ENCODE results near the gene SPDYE3. TPM values are rescaled to one million over a fixed set of nuclear protein-coding genes. Genes with fewer than 3 reads are reported as not detected.

Gene SPDYE3
- total and polyA plus RNA-seq, 7 experiments from 2014 or later = 8.5 to 8.7 TPM; not detected in 5

- Histone ChIP-seq H3K27ac (ENCODE audit: low read depth, low read length) (peak overlapping the region; percentile 57), H3K4me1 (ENCODE audit: control insufficient read depth in 2 of 2, insufficient read depth in 2 of 2, low read length in 2 of 2) (peaks cover 23 to 32% of the 10 kb centered on the region in 2 donors), H3K27me3 (ENCODE audit: control insufficient read depth in 2 of 2, insufficient read depth in 2 of 2, low read length in 2 of 2) (no peaks in the 10 kb centered on the region), H3K4me3 (ENCODE audit: low read length) (peak overlapping the region; percentile 0), H3K36me3 (ENCODE audit: control insufficient read depth in 2 of 3, insufficient read depth in 3 of 3, low read length in 3 of 3) (peaks cover 20 to 91% (median 27%) of the 10 kb centered on the region in 3 experiments), H3K9me3 (ENCODE audit: control insufficient read depth in 2 of 3, low read length in 3 of 3) (no peaks in the 10 kb centered on the region)
- H3K4me3 Mint-ChIP-seq = peak overlapping the region in 5 of 10 donors; percentile 36 to 88 (median 60)
- intact Hi-C loops (cut with micrococcal nuclease) = no loop called here
- H3K27ac Mint-ChIP-seq = peak overlapping the region in 8 of 9 donors; percentile 26 to 88 (median 60)
- no peaks in the 10 kb centered on the region for H3K27me3 Mint-ChIP-seq
- no peaks in the 10 kb centered on the region for H3K9me3 Mint-ChIP-seq
- ChIA-PET CTCF (no interaction called here), POLR2A (no interaction called here)
- peaks cover 6 to 32% (median 17%) of the 10 kb centered on the region in 7 donors for H3K4me1 Mint-ChIP-seq
- DNase-seq = peak in 1 of 9 donors; percentile 46
- H3K36me3 Mint-ChIP-seq = peaks cover 4 to 17% (median 5%) of the 10 kb centered on the region in 5 donors
- no peak for ATAC-seq
Observed at GRCh38 chr7:100353685-100354330, 46.3 kb downstream of the SPDYE3 start.

DNA sequence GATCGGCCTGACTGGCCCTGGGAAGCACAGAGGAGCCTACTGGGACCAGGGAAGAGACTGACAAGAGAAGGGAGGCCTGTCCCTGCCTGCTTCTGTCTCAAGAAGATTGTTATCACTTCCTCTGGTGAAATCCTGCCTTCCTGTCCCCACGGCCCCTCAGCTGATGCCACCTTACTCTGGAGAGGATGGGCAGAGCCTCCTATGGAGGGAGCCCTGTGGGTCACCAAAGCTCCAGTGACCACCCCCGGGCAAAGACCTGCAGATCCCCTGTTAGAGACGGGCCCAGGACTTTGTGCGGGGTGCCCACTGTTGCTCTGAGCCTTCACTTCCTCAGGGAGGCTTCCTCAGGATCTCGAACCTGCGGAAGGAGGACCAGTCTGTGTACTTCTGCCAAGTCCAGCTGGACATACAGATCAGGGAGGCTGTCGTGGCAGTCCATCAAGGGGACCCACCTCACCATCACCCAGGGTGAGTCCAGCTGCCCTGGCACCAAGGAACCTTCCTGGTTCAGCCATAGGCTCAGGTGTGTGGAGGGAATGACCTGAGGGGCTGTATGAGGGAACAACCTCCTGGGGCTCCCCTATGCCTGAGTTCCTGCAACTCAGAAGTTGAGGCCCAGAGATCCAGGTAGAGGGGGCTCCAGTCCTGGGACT lies 49.0 kb downstream of the SPDYE3 start:
- H3K4me1 Mint-ChIP-seq = peaks cover 1 to 22% (median 9%) of the 10 kb centered on the region in 7 donors
- no peaks in the 10 kb centered on the region for H3K9me3 Mint-ChIP-seq
- peaks cover 23 to 26% of the 10 kb centered on the region in 2 donors for H3K4me1 ChIP-seq (ENCODE audit: control insufficient read depth in 2 of 2, insufficient read depth in 2 of 2, low read length in 2 of 2)
- H3K4me3 Mint-ChIP-seq = no peak overlapping the region
- no peak for DNase-seq
- no peak overlapping the region for H3K4me3 ChIP-seq (ENCODE audit: low read length)
- H3K9me3 ChIP-seq (ENCODE audit: control insufficient read depth in 2 of 3, low read length in 3 of 3) = no peaks in the 10 kb centered on the region
- ATAC-seq = no peak
- no peaks in the 10 kb centered on the region for H3K27me3 Mint-ChIP-seq
- peak overlapping the region in 2 of 9 donors; percentile 67 for H3K27ac Mint-ChIP-seq
- ChIA-PET POLR2A (no interaction called here), CTCF (no interaction called here)
- H3K27ac ChIP-seq (ENCODE audit: low read depth, low read length) = peak overlapping the region; percentile 22
- H3K27me3 ChIP-seq (ENCODE audit: control insufficient read depth in 2 of 2, insufficient read depth in 2 of 2, low read length in 2 of 2) = no peaks in the 10 kb centered on the region
- H3K36me3 Mint-ChIP-seq = peaks cover 9 to 24% (median 12%) of the 10 kb centered on the region in 5 donors
- peaks cover 15 to 93% (median 38%) of the 10 kb centered on the region in 3 experiments for H3K36me3 ChIP-seq (ENCODE audit: control insufficient read depth in 2 of 3, insufficient read depth in 3 of 3, low read length in 3 of 3)
- intact Hi-C loops (cut with micrococcal nuclease) = no loop called here

DNA sequence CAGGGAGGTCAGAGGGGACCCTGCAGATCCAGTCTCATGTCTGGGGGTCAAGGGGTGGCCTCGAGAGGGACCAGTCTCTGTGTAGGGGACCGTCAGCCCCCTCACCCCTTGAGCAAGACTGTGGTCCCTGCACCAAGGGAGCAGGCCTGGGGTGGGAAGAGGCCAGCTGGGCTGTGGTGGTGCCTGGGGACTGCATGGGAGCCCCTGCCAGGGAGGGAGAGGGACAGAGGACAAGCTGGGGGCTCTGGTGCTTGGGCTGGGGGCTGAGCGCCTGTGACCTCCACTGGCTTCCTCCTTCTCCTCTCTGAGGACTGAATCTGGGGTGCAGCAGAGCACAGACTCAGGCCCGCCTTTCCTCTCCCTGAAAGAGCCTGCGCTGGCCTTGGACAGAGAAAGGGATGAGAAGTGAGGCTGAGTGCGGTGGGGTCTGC lies 49.6 kb downstream of the SPDYE3 start:
- DNase-seq (no peak), ATAC-seq (no peak)
- no peaks in the 10 kb centered on the region for H3K27me3 ChIP-seq (ENCODE audit: control insufficient read depth in 2 of 2, insufficient read depth in 2 of 2, low read length in 2 of 2)
- Mint-ChIP-seq H3K9me3 (no peaks in the 10 kb centered on the region), H3K27me3 (no peaks in the 10 kb centered on the region), H3K4me3 (no peak overlapping the region), H3K36me3 (peaks cover 10 to 27% (median 16%) of the 10 kb centered on the region in 5 donors), H3K27ac (peak overlapping the region in 2 of 9 donors; percentile 25 to 62), H3K4me1 (peaks cover 0 to 17% (median 8%) of the 10 kb centered on the region in 7 donors)
- peaks cover 15 to 95% (median 38%) of the 10 kb centered on the region in 3 experiments for H3K36me3 ChIP-seq (ENCODE audit: control insufficient read depth in 2 of 3, insufficient read depth in 3 of 3, low read length in 3 of 3)
- peaks cover 19 to 22% of the 10 kb centered on the region in 2 donors for H3K4me1 ChIP-seq (ENCODE audit: control insufficient read depth in 2 of 2, insufficient read depth in 2 of 2, low read length in 2 of 2)
- no peak overlapping the region for H3K27ac ChIP-seq (ENCODE audit: low read depth, low read length)
- no peak overlapping the region for H3K4me3 ChIP-seq (ENCODE audit: low read length)
- intact Hi-C loops (cut with micrococcal nuclease) = no loop called here
- CTCF ChIA-PET = no interaction called here
- POLR2A ChIA-PET = no interaction called here
- no peaks in the 10 kb centered on the region for H3K9me3 ChIP-seq (ENCODE audit: control insufficient read depth in 2 of 3, low read length in 3 of 3)

DNA sequence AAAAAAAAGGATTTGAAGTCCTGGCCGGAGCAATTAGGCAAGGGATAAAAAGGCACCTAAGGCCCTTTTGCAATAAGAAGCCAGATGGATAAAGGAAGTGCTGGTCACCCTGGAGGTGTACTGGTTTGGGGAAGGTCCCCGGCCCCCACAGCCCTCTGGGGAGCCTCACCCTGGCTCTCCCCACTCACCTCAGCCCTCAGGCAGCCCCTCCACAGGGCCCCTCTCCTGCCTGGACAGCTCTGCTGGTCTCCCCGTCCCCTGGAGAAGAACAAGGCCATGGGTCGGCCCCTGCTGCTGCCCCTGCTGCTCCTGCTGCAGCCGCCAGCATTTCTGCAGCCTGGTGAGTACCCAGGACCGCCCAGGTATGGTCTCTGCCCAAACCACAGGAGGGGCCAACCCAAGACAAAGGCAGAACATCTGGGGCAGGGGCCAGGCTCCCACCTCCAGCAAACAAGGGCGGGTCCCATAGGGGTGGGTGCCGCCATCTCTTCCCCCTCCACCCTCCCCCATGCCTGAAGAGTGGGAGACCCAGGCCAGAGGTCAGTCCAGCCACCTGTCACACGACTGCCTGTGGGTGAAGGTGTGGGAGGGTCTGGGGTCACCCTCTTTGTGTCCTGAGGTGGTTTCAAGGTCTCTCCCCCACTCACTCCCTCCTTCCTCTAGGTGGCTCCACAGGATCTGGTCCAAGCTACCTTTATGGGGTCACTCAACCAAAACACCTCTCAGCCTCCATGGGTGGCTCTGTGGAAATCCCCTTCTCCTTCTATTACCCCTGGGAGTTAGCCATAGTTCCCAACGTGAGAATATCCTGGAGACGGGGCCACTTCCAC lies 50.7 kb downstream of the SPDYE3 start, which contains the start of gene PILRB:
PILRB (plus strand) TSS at position 91 of the 830 bp plus-strand sequence; CDS start at position 277, 186 bp downstream.
- no peak within 1 kb of the TSS for H3K4me3 Mint-ChIP-seq
- H3K27me3 Mint-ChIP-seq = no peaks in the 10 kb centered on the region
- no peaks in the 10 kb centered on the region for H3K9me3 Mint-ChIP-seq
- H3K36me3 Mint-ChIP-seq = peaks cover 13 to 38% (median 17%) of the 10 kb centered on the region in 5 donors
- ATAC-seq = peak; percentile 24
- DNase-seq = no peak
- no peak within 1 kb of the TSS for H3K27ac ChIP-seq (ENCODE audit: low read depth, low read length)
- H3K4me1 ChIP-seq (ENCODE audit: control insufficient read depth in 2 of 2, insufficient read depth in 2 of 2, low read length in 2 of 2) = peaks cover 9 to 18% of the 10 kb centered on the region in 2 donors
- H3K4me3 ChIP-seq (ENCODE audit: low read length) = no peak within 1 kb of the TSS
- ChIA-PET POLR2A (no interaction called here), CTCF (no interaction called here)
- H3K27me3 ChIP-seq (ENCODE audit: control insufficient read depth in 2 of 2, insufficient read depth in 2 of 2, low read length in 2 of 2) = no peaks in the 10 kb centered on the region
- intact Hi-C loops (cut with micrococcal nuclease) = no loop called here
- no peaks in the 10 kb centered on the region for H3K9me3 ChIP-seq (ENCODE audit: control insufficient read depth in 2 of 3, low read length in 3 of 3)
- H3K27ac Mint-ChIP-seq = peak within 1 kb of the TSS in 6 of 9 donors; percentile 28 to 62 (median 50)
- peaks cover 14 to 94% (median 38%) of the 10 kb centered on the region in 3 experiments for H3K36me3 ChIP-seq (ENCODE audit: control insufficient read depth in 2 of 3, insufficient read depth in 3 of 3, low read length in 3 of 3)
- H3K4me1 Mint-ChIP-seq = peaks cover 0 to 13% (median 7%) of the 10 kb centered on the region in 7 donors

GRCh38 chr7:100358857-100359212 lies 51.3 kb downstream of the SPDYE3 start:
- ATAC-seq (no peak), DNase-seq (no peak)
- no peak overlapping the region for H3K4me3 ChIP-seq (ENCODE audit: low read length)
- H3K27me3 ChIP-seq (ENCODE audit: control insufficient read depth in 2 of 2, insufficient read depth in 2 of 2, low read length in 2 of 2) = no peaks in the 10 kb centered on the region
- H3K27me3 Mint-ChIP-seq = no peaks in the 10 kb centered on the region
- peaks cover 3 to 12% of the 10 kb centered on the region in 2 donors for H3K4me1 ChIP-seq (ENCODE audit: control insufficient read depth in 2 of 2, insufficient read depth in 2 of 2, low read length in 2 of 2)
- peaks cover 13 to 44% (median 20%) of the 10 kb centered on the region in 5 donors for H3K36me3 Mint-ChIP-seq
- intact Hi-C loops (cut with micrococcal nuclease) = no loop called here
- H3K4me1 Mint-ChIP-seq = peaks cover 0 to 7% (median 4%) of the 10 kb centered on the region in 7 donors
- peaks cover 12 to 92% (median 38%) of the 10 kb centered on the region in 3 experiments for H3K36me3 ChIP-seq (ENCODE audit: control insufficient read depth in 2 of 3, insufficient read depth in 3 of 3, low read length in 3 of 3)
- no peaks in the 10 kb centered on the region for H3K9me3 ChIP-seq (ENCODE audit: control insufficient read depth in 2 of 3, low read length in 3 of 3)
- H3K4me3 Mint-ChIP-seq = no peak overlapping the region
- ChIA-PET POLR2A (no interaction called here), CTCF (no interaction called here)
- H3K9me3 Mint-ChIP-seq = peaks cover 0 to 2% (median 0%) of the 10 kb centered on the region in 11 donors
- H3K27ac ChIP-seq (ENCODE audit: low read depth, low read length) = no peak overlapping the region
- peak overlapping the region in 5 of 9 donors; percentile 28 to 60 (median 41) for H3K27ac Mint-ChIP-seq

DNA sequence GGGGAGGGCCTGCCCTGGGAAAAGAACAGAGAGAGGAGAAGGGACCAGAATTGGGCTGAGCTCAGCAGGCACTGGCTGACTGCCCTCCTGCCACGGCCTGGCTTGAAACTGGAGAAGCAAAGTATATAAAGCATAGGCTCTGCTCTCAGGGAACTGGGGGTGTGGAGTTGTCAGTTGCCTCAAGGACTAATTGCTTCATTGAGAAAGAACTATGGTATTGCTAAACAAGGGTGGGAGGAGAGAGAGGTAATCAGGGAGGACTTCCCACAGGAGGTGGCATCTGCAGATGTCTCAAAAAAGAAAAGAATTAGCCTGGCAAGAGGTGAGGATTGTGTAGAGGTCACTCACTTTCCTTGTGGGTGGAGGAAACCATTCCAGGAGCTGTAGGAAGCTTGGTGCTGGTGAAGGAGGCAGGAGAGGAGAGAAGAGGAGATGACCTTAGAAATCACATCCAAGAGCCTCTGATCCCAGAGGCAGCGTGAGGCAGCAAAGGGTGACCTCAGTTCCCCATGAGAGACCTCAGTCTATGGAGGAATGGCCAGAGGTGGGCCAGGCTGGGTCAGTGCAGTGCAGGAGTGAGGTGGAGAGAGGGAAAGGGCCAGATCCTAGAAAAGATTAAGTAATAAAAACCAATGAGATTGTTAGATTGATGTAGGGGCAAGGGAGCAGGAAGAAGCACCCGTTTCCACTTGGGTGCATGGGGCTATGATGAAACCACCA lies 52.8 kb downstream of the SPDYE3 start:
- ChIA-PET CTCF (no interaction called here), POLR2A (no interaction called here)
- no peaks in the 10 kb centered on the region for H3K4me1 ChIP-seq (ENCODE audit: control insufficient read depth in 2 of 2, insufficient read depth in 2 of 2, low read length in 2 of 2)
- ATAC-seq (no peak), DNase-seq (no peak)
- intact Hi-C loops (cut with micrococcal nuclease) = loop anchor here in 1 of 2 donors (5.0 kb wide), 1 partner anchor 37 kb away; no protein-coding TSS in a partner anchor
- no peaks in the 10 kb centered on the region for H3K27me3 ChIP-seq (ENCODE audit: control insufficient read depth in 2 of 2, insufficient read depth in 2 of 2, low read length in 2 of 2)
- H3K27ac Mint-ChIP-seq = peak overlapping the region in 7 of 9 donors; percentile 15 to 79 (median 66)
- H3K9me3 ChIP-seq (ENCODE audit: control insufficient read depth in 2 of 3, low read length in 3 of 3) = no peaks in the 10 kb centered on the region
- H3K4me1 Mint-ChIP-seq = peaks cover 0 to 14% (median 3%) of the 10 kb centered on the region in 7 donors
- no peaks in the 10 kb centered on the region for H3K27me3 Mint-ChIP-seq
- no peak overlapping the region for H3K4me3 ChIP-seq (ENCODE audit: low read length)
- H3K36me3 ChIP-seq (ENCODE audit: control insufficient read depth in 2 of 3, insufficient read depth in 3 of 3, low read length in 3 of 3) = peaks cover 11 to 77% (median 33%) of the 10 kb centered on the region in 3 experiments
- peak overlapping the region in 1 of 10 donors; percentile 49 for H3K4me3 Mint-ChIP-seq
- no peak overlapping the region for H3K27ac ChIP-seq (ENCODE audit: low read depth, low read length)
- H3K9me3 Mint-ChIP-seq = peaks cover 0 to 2% (median 0%) of the 10 kb centered on the region in 11 donors
- H3K36me3 Mint-ChIP-seq = peaks cover 19 to 47% (median 30%) of the 10 kb centered on the region in 5 donors

All from naive thymus-derived CD4-positive, alpha-beta T cell (primary cell).